ENCODE measurements around the gene FAM124A.
"Not testable (repeated sequence)": the region's sequence is repeated elsewhere in the genome, so short reads cannot be mapped to it uniquely, and the experiment has no call there.

FAM124A gene

DNA sequence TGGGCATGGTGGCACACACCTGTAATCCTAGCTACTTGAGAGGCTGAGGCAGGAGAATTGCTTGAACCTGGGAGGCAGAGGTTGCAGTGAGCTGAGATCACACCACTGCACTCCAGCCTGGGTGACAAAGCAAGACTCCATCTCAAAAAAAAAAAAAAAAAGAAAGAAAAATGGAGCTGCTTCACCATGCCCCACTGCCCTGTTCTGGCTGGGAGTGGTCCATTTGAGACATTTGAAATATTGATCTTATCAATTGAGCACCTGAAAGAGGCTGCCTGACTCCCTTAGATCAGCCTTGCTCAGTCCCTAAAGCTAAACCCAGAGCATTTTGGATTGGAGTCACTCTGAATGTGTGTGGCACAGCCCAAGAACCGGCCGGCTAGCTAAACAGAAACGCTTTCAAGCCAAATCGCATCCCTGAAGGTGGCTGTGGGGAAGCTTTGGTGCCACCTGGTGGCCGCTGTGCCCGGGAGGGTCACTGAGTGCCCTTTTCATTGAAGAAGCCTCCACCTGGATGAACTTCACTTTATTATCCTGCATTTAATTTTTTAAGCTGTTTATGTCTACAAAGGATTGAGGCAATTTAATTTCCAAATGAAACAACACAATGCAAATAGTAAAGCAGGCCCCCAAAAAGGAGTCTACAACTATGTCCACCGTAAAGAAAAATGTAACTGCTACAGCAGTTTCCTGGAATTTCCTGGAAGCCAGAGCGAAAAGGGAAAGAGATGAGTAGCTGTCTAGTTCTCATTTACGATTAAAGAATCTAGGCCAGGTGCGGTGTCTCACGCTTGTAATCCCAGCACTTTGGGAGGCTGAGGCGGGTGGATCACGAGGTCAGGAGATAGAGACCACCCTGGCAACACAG is 64.2 kb downstream of the FAM124A start:
- in situ Hi-C loops (cut with HindIII; ENCODE audit: low pct_ligation_motif_present, low sequenced_read_pairs), result no loop called here
- TF ChIP-seq, protein P1, sequence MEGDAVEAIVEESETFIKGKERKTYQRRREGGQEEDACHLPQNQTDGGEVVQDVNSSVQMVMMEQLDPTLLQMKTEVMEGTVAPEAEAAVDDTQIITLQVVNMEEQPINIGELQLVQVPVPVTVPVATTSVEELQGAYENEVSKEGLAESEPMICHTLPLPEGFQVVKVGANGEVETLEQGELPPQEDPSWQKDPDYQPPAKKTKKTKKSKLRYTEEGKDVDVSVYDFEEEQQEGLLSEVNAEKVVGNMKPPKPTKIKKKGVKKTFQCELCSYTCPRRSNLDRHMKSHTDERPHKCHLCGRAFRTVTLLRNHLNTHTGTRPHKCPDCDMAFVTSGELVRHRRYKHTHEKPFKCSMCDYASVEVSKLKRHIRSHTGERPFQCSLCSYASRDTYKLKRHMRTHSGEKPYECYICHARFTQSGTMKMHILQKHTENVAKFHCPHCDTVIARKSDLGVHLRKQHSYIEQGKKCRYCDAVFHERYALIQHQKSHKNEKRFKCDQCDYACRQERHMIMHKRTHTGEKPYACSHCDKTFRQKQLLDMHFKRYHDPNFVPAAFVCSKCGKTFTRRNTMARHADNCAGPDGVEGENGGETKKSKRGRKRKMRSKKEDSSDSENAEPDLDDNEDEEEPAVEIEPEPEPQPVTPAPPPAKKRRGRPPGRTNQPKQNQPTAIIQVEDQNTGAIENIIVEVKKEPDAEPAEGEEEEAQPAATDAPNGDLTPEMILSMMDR (IDR thresholded peaks at IDR 0.05; ENCODE audit: low read depth, low read length, missing control alignments), result peak; percentile 99
- DNase-seq, result peak; percentile 60
- Histone ChIP-seq H3K27me3 (replicated peaks) (no peaks in the 10 kb centered on the region), H3K4me3 (ENCODE audit: low read depth, low read length) (no peak overlapping the region), H3K36me3 (replicated peaks) (no peaks in the 10 kb centered on the region), H3K27ac (no peak overlapping the region)

DNA sequence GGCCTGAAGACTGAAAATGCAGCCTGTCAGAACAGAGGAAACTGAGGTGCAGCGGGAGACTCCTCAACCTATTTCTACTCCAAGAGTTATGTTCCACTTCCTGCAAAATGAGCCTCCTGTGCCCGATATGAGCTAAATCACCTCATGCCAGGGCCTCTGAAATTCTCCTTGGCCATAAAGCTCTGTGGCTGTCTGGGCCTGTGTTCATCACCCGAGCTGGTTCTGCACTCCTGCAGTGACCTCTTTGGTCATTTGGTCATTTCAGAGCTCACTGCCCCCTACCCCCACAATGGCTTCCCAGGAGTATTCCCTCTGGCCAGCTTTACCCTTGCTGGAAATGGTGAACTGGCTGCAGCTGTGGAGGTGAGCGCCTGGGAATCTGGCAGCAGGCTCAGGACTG is 65.6 kb downstream of the FAM124A start:
- no peaks in the 10 kb centered on the region for H3K27me3 ChIP-seq (replicated peaks)
- H3K4me3 ChIP-seq (ENCODE audit: low read depth, low read length), result no peak overlapping the region
- TF ChIP-seq, protein P1 (IDR thresholded peaks at IDR 0.05; ENCODE audit: low read depth, low read length, missing control alignments), result no peak
- H3K27ac ChIP-seq, result no peak overlapping the region
- DNase-seq, result no peak
- H3K36me3 ChIP-seq (replicated peaks), result no peaks in the 10 kb centered on the region
- in situ Hi-C loops (cut with HindIII; ENCODE audit: low pct_ligation_motif_present, low sequenced_read_pairs), result no loop called here

DNA sequence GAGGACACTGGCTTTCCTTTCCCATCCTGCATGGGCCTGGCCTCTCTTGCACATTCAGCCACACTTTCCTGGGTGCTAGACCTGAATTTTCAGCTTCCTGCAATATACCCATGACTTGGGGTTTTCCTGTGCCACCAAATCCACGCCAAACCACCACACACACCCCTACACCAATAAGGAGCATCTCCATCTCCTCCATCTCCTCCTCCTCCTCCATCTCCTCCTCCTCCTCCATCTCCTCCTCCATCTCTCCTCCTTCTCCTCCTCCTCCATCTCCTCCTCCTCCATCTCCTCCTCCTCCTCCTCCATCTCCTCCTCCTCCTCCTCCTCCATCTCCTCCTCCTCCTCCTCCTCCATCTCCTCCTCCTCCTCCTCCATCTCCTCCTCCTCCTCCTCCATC is 66.1 kb downstream of the FAM124A start:
- in situ Hi-C loops (cut with HindIII; ENCODE audit: low pct_ligation_motif_present, low sequenced_read_pairs); H3K27me3 ChIP-seq (replicated peaks): not testable (repeated sequence)

DNA sequence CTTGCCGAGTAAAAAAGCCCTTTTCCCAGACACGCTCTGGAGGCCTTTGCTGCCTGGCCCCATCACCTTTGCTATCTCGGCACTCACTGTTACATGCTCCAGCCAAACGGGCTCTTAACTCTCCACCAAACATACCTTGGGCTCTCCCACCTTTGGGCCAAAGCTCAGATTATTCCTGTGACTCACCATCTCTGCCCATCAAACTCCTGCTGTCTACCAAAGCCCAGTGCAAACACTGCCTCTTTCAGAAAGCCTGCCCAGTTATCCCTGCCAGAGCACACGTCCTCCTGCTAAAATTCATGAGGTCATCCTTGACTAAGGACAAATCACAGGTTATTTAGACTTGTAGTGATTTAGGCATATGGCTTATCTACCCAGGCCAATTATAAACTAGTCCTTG is 69.1 kb downstream of the FAM124A start:
- H3K4me3 ChIP-seq (ENCODE audit: low read depth, low read length), result no peak overlapping the region
- H3K27me3 ChIP-seq (replicated peaks), result no peaks in the 10 kb centered on the region
- no peaks in the 10 kb centered on the region for H3K36me3 ChIP-seq (replicated peaks)
- DNase-seq, result no peak
- H3K27ac ChIP-seq, result no peak overlapping the region
- TF ChIP-seq, protein P1 (IDR thresholded peaks at IDR 0.05; ENCODE audit: low read depth, low read length, missing control alignments), result no peak
- in situ Hi-C loops (cut with HindIII; ENCODE audit: low pct_ligation_motif_present, low sequenced_read_pairs), result no loop called here

More for the DNA sequence above, 66.1 kb downstream of the FAM124A start:
- DNase-seq; H3K4me3 ChIP-seq (ENCODE audit: low read depth, low read length); H3K27ac ChIP-seq; H3K36me3 ChIP-seq (replicated peaks): not testable (repeated sequence)

DNA sequence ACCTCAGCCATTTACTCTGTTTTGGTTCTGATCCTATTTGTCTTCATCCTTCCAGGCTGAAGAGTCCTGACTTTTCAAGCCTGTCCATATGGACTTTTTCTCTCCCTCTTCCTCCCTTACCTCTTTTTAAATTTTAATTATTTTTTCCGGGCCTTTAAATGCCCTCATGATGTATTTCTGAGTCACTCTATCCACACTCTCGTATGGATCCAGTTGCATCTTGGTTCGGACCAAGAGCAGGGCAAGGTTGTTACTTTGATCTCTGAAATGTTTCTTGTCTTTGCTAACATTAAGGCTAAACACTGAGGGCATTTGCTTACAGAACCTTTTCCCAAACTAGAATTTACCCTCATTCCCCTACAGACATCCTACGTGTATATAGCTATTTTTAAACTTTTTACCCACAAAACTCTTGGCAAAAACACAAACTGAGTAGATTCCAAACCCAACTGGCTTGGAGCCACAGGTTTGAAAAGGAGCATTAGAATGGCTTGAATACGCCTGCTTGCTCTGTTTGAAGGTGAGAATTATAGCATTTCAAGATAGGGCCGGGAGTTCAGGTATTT is 69.9 kb downstream of the FAM124A start:
- in situ Hi-C loops (cut with HindIII; ENCODE audit: low pct_ligation_motif_present, low sequenced_read_pairs), result no loop called here
- Histone ChIP-seq H3K36me3 (replicated peaks) (no peaks in the 10 kb centered on the region), H3K4me3 (ENCODE audit: low read depth, low read length) (no peak overlapping the region), H3K27ac (no peak overlapping the region), H3K27me3 (replicated peaks) (no peaks in the 10 kb centered on the region)
- DNase-seq, result no peak
- TF ChIP-seq, protein P1 (IDR thresholded peaks at IDR 0.05; ENCODE audit: low read depth, low read length, missing control alignments), result no peak

DNA sequence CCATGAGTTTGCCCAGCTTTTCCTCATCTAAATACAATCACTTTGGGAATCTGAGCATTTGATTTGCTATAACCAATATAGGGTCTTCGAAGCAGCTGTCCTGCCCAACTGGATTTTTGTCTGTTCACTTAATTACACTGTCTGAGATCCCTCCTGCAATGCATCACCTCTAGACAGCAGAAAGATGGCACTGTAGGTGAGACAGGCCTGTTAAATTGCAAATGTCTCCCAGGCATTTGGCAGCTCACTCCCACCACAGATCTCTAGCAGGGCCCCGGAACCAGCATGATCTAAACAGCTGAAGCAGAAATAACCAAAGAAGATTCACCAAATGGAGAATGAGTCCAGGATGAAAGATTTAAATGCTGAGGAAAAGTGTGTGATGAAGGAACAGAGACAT is 75.4 kb downstream of the FAM124A start:
- DNase-seq, result no peak
- Histone ChIP-seq H3K36me3 (replicated peaks) (no peaks in the 10 kb centered on the region), H3K27ac (no peak overlapping the region), H3K4me3 (ENCODE audit: low read depth, low read length) (no peak overlapping the region), H3K27me3 (replicated peaks) (no peaks in the 10 kb centered on the region)
- TF ChIP-seq, protein P1 (IDR thresholded peaks at IDR 0.05; ENCODE audit: low read depth, low read length, missing control alignments), result no peak
- in situ Hi-C loops (cut with HindIII; ENCODE audit: low pct_ligation_motif_present, low sequenced_read_pairs), result no loop called here

Measured in brain microvascular endothelial cell (primary cell).